Islet precursor cell (in vitro differentiated cells): Measurements from ENCODE around the gene RPL13A.
A peak's percentile ranks its signal among the peaks of the same experiment; 100 is the strongest.
"Not testable (repeated sequence)": the region's sequence is repeated elsewhere in the genome, so short reads cannot be mapped to it uniquely, and the experiment has no call there.

ENCODE experiments used
- DNase-seq: peaks from one replicate; pipeline ENCODE4 v3.0.0-alpha.2; 2018

RPL13A gene

GRCh38 chr19:49458567-49458903 lies 28.9 kb upstream of the RPL13A start:
- DNase-seq = peak; percentile 81

GRCh38 chr19:49459388-49459787 lies 28.0 kb upstream of the RPL13A start:
- DNase-seq = peak; percentile 48

- DNase-seq = not testable (repeated sequence)
Observed at GRCh38 chr19:49461130-49461529, 26.3 kb upstream of the RPL13A start.

- no peak for DNase-seq
Observed at GRCh38 chr19:49461656-49462055, 25.8 kb upstream of the RPL13A start.

GRCh38 chr19:49462492-49462891 lies 24.9 kb upstream of the RPL13A start:
- no peak for DNase-seq

- DNase-seq = no peak
Observed at GRCh38 chr19:49463960-49464740, 23.3 kb upstream of the RPL13A start.

GRCh38 chr19:49465371-49465770 lies 22.0 kb upstream of the RPL13A start:
- no peak for DNase-seq

GRCh38 chr19:49468199-49468598 lies 19.2 kb upstream of the RPL13A start:
- DNase-seq = no peak

GRCh38 chr19:49468746-49469447 lies 18.5 kb upstream of the RPL13A start:
- peak; percentile 84 for DNase-seq

- no peak for DNase-seq
Observed at GRCh38 chr19:49469828-49470614, 17.4 kb upstream of the RPL13A start.

- DNase-seq = no peak
Observed at GRCh38 chr19:49470615-49470978, 16.8 kb upstream of the RPL13A start.

- no peak for DNase-seq
Observed at GRCh38 chr19:49472936-49473335, 14.5 kb upstream of the RPL13A start.

GRCh38 chr19:49473501-49473867 lies 13.9 kb upstream of the RPL13A start:
- DNase-seq = not testable (repeated sequence)

- no peak for DNase-seq
Observed at GRCh38 chr19:49473868-49474541, 13.4 kb upstream of the RPL13A start, which contains the start of gene FLT3LG. TSS of gene FLT3LG (plus strand) at chr19:49474215. CDS start at chr19:49474640, 425 bp downstream.

GRCh38 chr19:49474542-49474924 lies 12.9 kb upstream of the RPL13A start:
- DNase-seq = no peak

- DNase-seq = no peak
Observed at GRCh38 chr19:49475191-49475917, 12.1 kb upstream of the RPL13A start.

- peak; percentile 94 for DNase-seq
Observed at GRCh38 chr19:49475995-49476880, 11.2 kb upstream of the RPL13A start.

- no peak for DNase-seq
Observed at GRCh38 chr19:49479975-49480628, 7.3 kb upstream of the RPL13A start.

- DNase-seq = no peak
Observed at GRCh38 chr19:49481020-49481683, 6.3 kb upstream of the RPL13A start.

- no peak for DNase-seq
Observed at GRCh38 chr19:49486232-49486631, 1.2 kb upstream of the RPL13A start.
